ENCODE results near the gene CDCA7.
"Not testable (repeated sequence)": the region's sequence is repeated elsewhere in the genome, so short reads cannot be mapped to it uniquely, and the experiment has no call there.

CDCA7 gene

DNA sequence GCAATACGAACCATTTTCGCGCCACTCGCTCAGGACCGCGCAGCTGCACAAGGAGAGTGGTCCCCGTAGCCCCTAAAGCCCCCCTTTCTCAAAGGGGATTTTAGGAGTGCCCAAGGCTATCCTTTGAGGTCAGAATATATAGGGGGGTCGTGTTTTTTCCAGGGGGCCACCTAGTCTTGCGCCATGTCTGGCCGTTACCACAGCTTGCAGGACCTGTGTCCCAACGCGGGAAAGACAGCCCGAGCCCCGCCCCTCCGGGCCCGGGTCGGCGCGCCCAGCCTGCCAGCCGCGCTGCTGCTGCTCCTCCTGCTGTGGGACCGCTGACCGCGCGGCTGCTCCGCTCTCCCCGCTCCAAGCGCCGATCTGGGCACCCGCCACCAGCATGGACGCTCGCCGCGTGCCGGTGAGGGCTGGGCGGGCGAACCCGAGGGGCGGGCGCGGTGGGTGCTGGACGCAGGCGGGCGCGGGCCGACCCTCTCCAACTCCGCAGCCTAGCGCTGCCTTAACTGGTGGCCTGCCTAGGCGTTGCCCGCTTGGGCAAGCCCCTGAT is at the start of gene CDCA7:
CDCA7 (plus strand) TSS at position 291 of the 550 bp plus-strand sequence; CDS start at position 383, 92 bp downstream.
- no peak for DNase-seq (ENCODE audit: low spot score)

DNA sequence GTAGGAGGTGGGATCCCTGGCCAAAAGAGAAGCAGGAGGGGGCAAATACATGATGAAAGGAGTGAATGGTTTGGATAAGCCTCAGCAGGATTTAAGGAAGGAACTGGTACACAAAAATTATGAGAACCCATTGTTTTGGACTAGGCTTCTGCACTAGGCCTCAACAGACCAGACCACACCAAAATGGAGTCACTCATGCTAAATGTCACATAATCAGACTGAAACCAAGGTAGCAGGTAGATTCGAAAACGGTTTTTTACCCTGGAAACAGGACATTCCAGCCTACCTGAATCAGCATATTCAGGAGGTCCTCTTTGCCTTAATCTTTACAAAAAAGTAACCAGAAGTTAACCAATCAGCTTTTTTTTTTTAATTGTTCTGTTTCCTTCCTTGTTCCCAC is 49.4 kb upstream of the CDCA7 start:
- no peak for DNase-seq (ENCODE audit: low spot score)

DNA sequence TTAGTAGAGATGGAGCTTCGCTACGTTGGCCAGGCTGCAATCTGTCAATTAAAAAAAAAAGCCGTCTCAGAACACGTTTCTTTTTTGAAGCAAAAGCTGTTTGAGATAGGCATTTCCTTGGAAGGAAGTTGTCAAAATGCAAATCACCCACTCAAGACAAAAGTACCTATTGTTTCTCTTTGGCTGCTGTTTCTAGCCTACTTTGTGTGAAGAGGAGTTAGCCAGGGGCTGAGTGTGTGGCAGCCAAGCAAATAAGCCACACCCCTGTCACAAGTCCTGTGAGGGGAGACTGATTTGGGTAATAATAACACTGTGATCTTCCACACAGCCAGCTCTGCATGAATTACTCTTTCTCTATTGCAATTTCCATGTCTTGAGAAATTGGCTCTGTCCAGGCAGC is 47.4 kb upstream of the CDCA7 start:
- DNase-seq (ENCODE audit: low spot score), result no peak

DNA sequence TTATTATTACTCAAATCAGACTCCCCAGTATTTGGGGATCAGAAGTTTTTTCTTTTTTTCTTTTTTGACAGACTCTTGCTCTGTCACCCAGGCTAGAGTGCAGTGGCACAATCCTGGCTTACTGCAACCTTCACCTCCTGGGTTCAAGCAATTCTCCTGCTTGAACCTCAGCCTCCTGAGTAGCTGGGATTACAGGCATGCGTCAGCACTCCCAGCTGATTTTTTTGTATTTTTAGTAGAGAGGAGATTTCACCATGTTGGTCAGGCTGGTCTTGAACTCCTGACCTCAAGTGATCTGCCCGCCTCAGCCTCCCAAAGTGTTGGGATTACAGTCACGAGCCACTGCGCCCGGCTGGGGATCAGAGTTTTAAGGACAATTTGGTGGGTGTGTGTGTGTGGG is 45.3 kb upstream of the CDCA7 start:
- DNase-seq (ENCODE audit: low spot score), result not testable (repeated sequence)

DNA sequence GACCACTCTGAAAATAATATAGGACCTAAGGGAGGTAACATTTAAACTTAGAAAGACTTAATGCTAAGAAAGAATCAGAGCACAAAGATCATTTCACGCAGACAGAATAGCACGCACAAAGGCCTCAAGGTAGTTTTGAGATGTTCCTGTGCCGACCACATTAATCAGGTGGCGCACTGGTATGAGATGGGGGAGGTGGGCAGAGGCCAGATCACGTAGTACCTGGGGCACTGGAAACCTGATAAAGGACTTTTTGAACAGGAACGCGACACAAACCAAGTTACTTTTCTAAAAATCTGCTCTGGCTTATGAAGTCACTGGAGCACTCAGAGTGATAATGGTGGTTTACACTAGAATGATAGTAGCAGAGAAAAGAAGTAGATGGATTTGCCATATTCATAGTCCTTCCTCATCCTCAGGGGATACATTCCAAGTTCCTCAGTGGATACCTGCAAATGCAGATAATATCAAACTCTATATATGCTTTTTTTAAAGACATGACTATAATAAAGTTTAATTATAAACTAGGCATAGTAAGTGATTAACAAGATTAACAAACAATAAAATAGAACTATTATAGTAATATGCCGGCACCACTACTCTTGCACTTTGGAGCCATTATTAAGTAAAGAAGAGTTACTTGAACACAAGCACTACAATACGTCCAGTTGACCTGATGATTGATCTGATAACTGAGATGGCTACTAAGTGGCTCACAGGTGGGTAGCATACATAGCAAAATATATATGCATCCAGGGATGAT is 42.6 kb upstream of the CDCA7 start:
- no peak for DNase-seq (ENCODE audit: low spot score)

DNA sequence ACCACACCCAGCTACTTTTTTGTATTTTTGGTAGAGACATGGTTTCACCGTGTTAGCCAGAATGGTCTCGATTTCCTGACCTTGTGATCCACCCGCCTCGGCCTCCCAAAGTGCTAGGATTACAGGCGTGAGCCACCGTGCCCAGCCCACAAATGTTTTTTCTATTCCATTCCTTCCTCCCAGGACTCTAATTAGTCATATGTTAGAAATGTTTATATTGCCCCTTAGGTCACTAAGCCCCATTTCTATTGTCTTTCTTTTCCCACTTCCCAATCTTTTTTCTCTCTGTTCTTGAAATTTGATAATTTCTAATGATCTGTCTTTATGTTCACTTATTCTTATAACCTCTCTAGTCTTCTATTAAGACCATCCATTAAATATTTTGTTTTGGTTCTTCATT is 31.3 kb upstream of the CDCA7 start:
- no peak for DNase-seq (ENCODE audit: low spot score)

DNA sequence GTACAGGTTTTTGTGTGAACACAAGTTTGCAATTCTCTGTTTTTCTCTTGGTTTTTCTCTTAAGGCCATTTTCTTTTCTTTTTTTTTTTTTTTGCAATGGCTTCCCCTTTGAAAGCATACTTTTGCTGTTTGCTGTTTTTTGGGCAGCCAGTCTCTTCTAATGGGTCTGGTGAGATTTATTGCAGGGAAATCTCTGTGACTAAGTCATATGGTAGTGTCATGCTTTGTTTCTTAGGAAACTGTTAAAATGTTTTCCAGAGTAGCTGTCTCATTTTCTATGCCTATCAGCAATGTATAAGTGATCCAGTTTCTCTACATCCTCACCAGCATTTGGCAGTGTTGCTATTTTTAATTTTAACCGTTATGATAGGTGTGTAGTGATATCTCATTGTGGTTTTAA is 27.9 kb upstream of the CDCA7 start:
- DNase-seq (ENCODE audit: low spot score), result no peak

DNA sequence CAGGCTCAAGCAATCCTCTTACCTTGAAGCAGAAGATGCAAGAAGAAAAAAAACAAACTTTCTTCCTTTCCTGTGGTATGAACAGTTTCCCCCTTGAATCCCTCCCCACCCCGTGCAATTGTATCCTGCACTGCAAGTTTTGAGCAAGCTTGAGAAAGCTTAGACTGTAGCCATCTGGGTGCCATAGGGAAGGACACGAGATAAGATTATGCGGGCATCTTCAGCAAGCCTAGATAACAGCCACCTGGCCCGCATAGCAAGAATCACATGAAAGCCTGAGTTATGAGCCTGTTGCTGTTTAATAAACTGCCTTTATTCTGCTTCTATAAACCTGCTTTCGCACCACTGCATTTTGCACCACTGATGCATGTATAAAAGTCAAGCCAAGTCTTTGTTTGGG is 27.3 kb upstream of the CDCA7 start:
- DNase-seq (ENCODE audit: low spot score), result no peak

DNA sequence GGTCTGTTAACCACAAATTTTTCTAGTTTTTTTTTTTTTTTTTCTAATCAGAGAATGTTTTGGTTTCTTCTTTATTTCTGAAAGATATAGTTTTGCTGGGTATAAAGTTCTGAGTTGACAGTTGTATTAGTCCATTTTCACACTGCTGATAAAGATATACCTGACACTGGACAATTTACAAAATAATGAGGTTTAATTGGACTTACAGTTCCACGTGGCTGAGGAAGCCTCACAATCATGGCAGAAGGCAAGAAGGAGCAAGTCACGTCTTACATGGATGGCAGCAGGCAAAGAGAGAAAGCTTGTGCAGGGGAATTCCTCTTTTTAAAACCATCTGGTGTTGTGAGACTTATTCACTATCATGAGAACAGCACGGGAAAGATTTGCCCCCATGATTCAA is 21.7 kb upstream of the CDCA7 start:
- DNase-seq (ENCODE audit: low spot score), result not testable (repeated sequence)

DNA sequence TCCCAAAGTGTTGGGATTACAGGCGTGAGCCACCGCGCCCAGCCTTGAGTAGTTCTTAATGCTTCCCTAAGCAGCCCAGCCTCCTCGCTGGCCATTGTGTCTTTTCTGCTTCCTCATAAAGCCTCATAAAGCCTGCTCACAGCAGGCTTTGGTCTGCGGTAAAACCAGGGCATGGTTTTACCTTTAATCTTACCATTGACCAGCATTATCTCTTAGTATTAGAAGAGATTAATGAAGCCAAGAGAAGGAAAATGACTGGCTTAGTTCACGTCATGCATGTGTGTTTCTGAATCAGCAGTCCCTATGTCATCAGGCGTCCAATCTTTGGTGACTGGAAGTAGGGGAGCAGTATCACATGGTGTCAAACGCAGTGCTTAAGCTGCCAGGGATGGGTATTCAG is 14.9 kb upstream of the CDCA7 start:
- no peak for DNase-seq (ENCODE audit: low spot score)

DNA sequence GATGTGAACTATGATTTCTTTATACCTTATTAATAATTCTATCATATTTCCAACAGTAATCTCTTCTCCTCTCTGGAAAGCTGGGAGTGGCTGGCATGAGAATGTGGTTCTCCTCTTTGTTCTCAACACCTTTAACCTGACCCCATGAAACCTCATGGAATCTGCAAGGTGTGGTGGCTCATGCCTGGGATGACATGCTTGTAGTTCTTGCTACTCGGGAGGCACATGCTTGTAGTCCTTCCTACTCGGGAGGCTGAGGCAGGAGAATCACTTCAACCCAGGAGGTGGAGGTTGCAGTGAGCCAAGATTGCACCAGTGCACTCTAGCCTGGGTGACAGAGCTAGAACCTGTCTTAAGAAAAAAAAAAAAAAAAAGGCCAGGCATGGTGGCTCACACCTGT is 10.8 kb upstream of the CDCA7 start:
- DNase-seq (ENCODE audit: low spot score), result no peak

DNA sequence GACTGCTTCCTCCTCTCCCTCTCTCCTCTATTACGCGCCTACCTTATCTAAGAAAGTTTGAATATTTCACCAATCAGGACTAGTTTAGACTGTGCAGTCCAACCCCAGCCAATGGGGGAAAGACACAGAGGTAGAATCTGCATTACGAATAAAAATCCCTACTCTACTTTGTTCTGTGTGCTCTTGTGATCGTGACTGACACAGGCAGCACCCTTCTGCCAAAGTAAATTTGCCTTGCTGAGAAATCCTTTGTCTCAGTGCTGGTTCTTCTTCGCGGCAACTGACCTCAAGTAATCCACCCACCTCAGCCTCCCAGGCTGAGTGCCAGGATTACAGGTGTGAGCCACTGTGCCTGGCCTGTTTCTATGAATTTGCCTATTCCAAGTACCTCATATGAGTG is 8.6 kb upstream of the CDCA7 start:
- no peak for DNase-seq (ENCODE audit: low spot score)

DNA sequence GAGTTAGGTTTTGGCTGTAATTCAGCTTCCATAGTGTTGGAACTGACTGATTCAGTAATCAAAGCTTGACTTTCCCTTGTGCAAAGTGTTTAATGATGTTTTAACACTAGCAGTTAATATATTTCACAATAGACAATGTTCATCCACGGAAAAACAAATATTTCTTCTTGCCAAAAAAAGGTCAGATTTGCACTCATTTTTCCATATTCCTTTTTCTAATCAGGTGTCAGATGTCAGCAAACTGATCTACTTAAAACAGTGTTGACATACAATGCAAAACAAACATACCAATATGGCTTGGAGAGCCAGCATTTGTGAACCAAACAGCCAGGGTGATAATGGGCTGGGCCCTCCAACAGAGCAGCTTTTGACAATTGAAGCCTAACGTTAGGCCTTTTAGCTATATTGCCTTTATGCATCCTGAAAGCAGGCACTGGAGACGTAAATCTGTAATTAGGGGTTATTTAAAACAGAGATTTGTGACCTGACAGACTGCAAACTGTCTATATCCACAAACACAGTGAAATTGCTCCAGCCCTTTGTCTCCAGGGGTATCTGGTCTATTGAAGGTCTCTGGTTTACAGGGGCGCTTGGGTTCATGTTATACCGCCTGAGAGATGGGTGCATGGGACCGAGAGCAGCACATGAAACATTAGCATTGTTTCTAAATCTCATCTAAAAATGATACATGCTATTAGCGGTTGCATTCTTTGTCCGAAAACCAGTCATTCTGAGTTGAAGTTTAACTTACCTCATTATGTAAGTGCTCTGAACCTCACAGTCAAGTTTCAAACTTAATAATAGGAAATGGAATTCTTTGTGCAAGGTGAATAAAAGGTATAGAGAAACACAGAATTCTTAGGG is 7.1 kb upstream of the CDCA7 start:
- no peak for DNase-seq (ENCODE audit: low spot score)

DNA sequence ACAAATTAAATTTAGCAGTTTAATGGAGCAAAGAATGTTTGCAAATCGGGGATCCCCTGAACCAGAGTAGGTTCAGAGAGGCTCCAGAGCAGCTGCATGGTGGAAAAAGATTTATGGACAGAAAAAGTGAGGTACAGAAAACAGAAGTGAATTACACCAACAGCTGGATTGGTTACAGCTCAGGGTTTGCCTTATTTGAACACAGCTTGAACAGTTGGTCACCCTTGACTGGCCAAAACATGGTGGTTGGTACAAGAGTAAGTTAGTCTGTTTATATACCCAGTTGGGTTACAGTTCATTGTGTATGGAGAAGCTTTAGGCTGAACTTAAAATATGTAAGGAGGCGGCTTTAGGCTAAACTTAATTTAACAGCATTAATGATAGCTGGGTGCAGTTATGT is 5.4 kb upstream of the CDCA7 start:
- no peak for DNase-seq (ENCODE audit: low spot score)

DNA sequence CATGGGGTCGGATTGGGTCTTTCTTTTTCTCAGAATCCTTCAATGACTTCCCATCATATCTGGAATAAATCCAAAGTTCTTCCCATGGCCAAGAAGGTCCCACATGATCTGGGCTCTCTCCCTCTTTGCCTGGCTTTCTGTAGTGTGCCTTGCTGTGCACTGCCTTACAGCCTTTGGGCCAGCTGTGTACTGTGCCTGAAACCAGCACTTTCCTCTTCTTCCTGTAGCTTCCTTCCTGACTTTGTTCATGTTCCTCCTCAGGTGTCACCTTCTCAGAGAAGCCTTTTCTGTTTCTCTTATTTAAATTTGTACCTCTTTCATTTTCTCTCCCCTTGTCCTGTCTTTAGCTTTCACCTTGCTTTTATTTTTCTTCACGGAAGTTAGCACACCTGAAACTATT is 4.3 kb upstream of the CDCA7 start:
- DNase-seq (ENCODE audit: low spot score), result no peak

DNA sequence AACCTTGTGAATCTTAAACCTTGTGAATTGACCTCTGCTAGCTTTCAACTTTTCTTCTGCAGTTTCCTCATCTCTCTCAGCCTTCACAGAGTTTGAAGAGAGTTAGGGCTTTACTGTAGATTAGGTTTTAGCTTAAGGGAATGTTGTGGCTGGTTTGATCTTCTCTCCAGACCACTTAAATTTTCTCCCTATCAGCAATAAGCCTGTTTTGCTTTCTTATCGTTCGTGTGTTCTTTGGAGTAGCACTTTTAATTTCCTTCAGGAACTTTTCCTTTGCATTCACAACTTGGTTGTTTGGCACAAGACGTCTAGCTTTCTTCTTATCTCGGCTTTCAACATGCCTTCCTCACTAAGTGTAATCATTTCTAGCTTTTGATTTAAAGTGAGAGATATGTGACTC is 2.8 kb upstream of the CDCA7 start:
- DNase-seq (ENCODE audit: low spot score), result no peak

DNA sequence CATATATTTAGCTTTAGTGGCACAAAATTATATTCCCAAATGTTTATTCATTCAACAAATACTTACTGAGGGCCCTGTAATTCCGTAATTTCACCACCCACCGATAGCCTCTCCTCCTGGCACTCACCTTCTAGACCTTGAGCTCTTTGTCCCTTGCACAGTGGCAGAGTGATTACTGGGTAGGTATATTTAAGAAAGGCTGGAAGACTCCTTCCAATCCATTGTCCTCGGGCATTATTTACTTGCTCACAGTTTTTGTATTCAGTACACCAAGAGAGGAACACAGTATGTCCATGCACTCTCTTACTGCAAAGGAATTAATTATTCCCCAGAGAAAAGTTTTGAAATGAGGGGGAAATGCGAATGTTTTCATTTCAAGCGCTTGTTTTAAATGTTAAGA is 1.1 kb upstream of the CDCA7 start:
- no peak for DNase-seq (ENCODE audit: low spot score)

DNA sequence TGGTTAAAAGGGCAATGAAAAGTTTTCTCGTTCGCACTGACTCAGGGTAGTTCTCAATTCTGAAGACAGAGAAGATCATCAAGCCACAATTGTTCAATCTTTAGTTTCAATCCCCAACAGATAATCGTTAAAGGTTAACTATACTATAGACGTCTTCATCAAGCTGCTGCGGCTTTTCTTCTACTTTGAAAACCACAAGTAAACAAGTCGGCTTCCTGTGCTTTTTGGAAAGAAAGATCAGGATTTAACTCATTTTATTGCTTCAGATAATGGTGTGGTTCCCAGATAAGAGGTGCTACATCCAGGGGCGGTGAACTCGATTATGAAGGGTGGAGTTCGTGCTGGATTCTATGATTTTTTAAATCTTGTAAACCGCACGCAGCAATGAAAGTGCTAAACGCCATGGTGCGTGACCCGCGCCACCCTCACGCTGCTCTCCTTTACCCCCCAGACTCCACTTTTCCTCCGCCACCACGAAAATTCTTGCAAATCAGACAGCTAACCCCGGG is 545 bp upstream of the CDCA7 start:
- DNase-seq (ENCODE audit: low spot score), result no peak

DNA sequence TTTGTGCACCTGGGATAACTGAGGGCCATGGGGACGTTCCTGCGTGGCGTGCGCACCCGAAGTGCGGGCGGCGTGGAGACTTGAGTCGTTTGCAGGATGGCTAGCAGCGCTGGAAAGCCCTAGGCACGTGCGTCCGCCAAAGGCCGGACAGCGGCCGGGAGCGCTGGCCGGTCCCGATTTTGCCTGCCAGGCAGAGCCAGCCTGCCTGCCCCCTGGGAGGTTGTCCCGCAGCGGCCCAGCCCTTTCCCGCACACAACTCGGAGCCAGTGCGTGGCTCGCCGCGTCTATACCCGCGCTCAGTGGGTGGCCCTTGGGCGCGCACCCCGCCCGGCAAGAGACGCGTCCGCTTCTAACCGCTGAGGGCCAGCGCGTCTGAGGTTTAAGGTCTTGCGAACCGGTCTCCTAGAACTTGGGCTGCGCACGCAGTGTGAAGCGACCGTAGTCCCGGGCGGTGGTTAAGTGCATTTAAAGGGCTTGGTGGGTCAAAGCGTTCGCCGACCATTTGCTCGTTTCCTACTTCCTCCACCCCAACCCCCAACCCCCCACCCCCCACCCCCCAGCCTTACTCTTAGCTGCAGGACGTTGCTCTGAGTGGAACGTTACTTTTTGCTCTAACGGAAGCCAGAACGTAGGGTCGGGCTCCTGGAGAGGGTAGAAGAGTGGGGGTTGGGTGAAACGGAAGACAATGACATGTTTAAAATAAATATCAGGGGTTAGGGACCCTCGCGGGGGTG is 627 bp downstream of the CDCA7 start:
- DNase-seq (ENCODE audit: low spot score), result no peak

DNA sequence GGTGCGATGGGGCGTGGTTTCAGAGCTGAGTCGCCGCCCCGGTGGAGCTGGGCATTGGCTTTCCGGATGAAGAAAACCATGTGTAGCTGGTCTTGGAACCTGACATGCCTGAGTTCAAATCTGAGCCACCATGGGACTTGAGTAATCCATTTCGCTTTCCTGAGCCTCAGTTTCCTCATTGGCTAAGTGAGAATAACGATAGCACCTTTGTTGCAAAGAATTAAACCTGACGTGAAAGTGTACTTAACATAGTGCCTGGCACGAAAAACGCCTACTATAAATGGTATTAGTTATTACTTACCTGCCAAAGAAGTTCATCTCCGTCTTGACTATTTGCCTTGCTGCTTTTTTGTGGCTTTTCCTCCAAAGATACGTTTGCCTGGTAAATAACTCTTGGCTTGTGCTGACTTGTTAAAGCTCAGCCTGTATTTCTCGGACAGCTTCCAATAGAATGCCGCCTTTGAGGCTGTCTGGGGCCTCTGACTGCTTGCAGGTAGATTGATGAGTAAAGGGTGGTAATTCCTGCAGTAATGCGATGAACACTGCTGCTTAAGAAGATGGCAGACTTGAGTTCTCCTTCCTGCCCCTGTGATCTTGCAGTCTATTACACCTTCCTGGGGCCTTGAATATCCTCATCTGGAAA is 1.3 kb downstream of the CDCA7 start:
- no peak for DNase-seq (ENCODE audit: low spot score)

DNA sequence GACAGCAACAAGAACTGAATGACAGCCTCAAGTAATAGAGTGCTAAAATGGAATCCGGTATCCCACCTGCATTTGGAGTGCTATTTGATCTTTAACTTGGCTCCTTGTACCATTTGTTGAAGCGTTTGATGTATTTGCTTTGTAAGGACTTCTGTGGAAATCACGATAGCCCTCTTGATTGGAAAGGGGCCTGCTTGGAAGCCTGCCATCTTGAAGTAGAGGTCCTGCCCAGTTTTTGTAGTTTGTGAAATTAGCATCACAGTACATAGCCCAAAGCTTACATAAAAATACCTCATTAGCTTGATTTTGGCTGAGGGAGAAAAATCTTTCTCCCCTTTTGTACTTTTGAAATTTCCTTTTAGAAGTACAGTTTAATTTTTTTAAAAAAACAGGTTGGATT is 2.7 kb downstream of the CDCA7 start:
- DNase-seq (ENCODE audit: low spot score), result no peak

DNA sequence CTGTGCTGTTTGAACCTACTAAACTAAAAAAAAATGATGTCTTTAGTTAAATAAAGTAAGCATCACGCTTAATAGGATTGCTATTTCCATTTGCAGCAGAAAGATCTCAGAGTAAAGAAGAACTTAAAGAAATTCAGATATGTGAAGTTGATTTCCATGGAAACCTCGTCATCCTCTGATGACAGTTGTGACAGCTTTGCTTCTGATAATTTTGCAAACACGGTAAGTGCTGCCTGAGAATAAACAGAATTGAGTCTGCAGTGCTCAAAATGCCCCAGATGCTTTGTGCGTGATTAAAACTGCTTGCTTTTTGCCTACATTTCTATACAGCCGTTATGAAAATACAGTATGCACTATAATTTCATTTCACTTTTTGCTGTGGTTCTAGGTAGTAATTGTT is 3.9 kb downstream of the CDCA7 start:
- DNase-seq (ENCODE audit: low spot score), result no peak

All from hematopoietic multipotent progenitor cell treated with erythropoietin and hydrocortisone succinate and interleukin-3 and kit ligand, for 17 days (in vitro differentiated cells).